Uterus (tissue), 4 donors: ENCODE results near the gene GJB1. TPM values are rescaled to one million over a fixed set of nuclear protein-coding genes. Genes with fewer than 3 reads are reported as not detected.
"Not testable (repeated sequence)": the region's sequence is repeated elsewhere in the genome, so short reads cannot be mapped to it uniquely, and the experiment has no call there.

Experiments used
- DNase-seq, 2 donors: peaks; one replicate each; pipeline ENCODE4 v3.0.0-alpha.2; 2019 to 2020
- H3K27ac ChIP-seq, 2 donors: fragments of 200-600 bp; sonication (generic); 1 replicate in 1 of 2; 2 replicates in 1 of 2; pipeline ENCODE4 v1.5.1; 2016 to 2018
- H3K27me3 ChIP-seq, 2 donors: fragments of 200-600 bp; sonication (generic); one replicate each; pipeline ENCODE4 v1.5.1; 2018 to 2019; ENCODE audit warnings: control low read depth in 1 of 2
- H3K36me3 ChIP-seq, 2 donors: fragments of 200-600 bp; sonication (generic); one replicate each; pipeline ENCODE4 v1.5.1; 2019; ENCODE audit warnings: control low read depth in 1 of 2
- H3K4me1 ChIP-seq, 2 donors: fragments of 200-600 bp; sonication (generic); one replicate each; pipeline ENCODE4 v1.5.1; 2018 to 2019; ENCODE audit warnings: control low read depth in 1 of 2
- H3K4me3 ChIP-seq, 2 donors: fragments of 200-600 bp; sonication (generic); 1 replicate in 1 of 2; 2 replicates in 1 of 2; pipeline ENCODE4 v1.5.1; 2018 to 2019; ENCODE audit warnings: mild to moderate bottlenecking in 1 of 2
- H3K9me3 ChIP-seq, 2 donors: fragments of 200-600 bp; sonication (generic); one replicate each; pipeline ENCODE4 v1.5.1; 2019; ENCODE audit warnings: control low read depth in 1 of 2
- POLR2A ChIP-seq, 2 donors: fragments of 450-650 bp; IDR thresholded peaks; one replicate each; pipeline ENCODE4 v1.6.1; 2016; ENCODE audit warnings: antibody characterized with exemption in 2 of 2, mild to moderate bottlenecking in 1 of 2, moderate library complexity in 1 of 2
- intact Hi-C: fragments of 100-400 bp; cut with DNase I; formaldehyde crosslinking; loops from one replicate; pipeline ENCODE4 v1.15.1; 2023; ENCODE audit warnings: low total_unique reads
- total RNA-seq, 4 donors: library from RNA; depleted of rRNA in 3 of 4; stranded (reverse); fragments of >200 nt in 3 of 4; gene quantifications; one replicate each; pipeline versions ENCODE4 v1.1.0 to v1.2.4, GENCODE V29; 2014 to 2023
- TF ChIP-seq, protein P1 (sequence below), 4 experiments: fragments of 200-600 bp in 2 of 4; fragments of 450-650 bp in 2 of 4; sonication (generic) in 2 of 4; IDR thresholded peaks; one replicate each; pipeline ENCODE4 v1.5.1; 2016 to 2019; ENCODE audit warnings: antibody characterized with exemption in 4 of 4, mild to moderate bottlenecking in 2 of 4, moderate library complexity in 1 of 4
- donor health status: DM: yes; HTN: yes; CAD: no.

Gene GJB1
- total RNA-seq, 4 donors from 2014 or later, result 0.27 to 5.9 (median 3.0) TPM; not detected in 1

- peak; percentile 42 to 48 for TF ChIP-seq POLR2A (IDR thresholded peaks at IDR 0.05)
- TF ChIP-seq, protein P1, sequence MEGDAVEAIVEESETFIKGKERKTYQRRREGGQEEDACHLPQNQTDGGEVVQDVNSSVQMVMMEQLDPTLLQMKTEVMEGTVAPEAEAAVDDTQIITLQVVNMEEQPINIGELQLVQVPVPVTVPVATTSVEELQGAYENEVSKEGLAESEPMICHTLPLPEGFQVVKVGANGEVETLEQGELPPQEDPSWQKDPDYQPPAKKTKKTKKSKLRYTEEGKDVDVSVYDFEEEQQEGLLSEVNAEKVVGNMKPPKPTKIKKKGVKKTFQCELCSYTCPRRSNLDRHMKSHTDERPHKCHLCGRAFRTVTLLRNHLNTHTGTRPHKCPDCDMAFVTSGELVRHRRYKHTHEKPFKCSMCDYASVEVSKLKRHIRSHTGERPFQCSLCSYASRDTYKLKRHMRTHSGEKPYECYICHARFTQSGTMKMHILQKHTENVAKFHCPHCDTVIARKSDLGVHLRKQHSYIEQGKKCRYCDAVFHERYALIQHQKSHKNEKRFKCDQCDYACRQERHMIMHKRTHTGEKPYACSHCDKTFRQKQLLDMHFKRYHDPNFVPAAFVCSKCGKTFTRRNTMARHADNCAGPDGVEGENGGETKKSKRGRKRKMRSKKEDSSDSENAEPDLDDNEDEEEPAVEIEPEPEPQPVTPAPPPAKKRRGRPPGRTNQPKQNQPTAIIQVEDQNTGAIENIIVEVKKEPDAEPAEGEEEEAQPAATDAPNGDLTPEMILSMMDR (IDR thresholded peaks at IDR 0.05), result peak in 1 of 4 experiments; percentile 34
- DNase-seq, result peak; percentile 83 to 85
- Histone ChIP-seq H3K27me3 (no peaks in the 10 kb centered on the region), H3K4me3 (peak within 1 kb of the TSS; percentile 60 to 85), H3K27ac (peak within 1 kb of the TSS; percentile 84 to 87), H3K4me1 (no peaks in the 10 kb centered on the region), H3K9me3 (no peaks in the 10 kb centered on the region), H3K36me3 (no peaks in the 10 kb centered on the region)
- intact Hi-C loops, result no loop called here
Measured at GRCh38 chrX:71254092-71254963, 31.3 kb downstream of the GJB1 start, which contains the start of gene ZMYM3. TSS of gene ZMYM3 (minus strand) at chrX:71254140. CDS start at chrX:71253255, 885 bp downstream.

- Histone ChIP-seq H3K27me3 (no peaks in the 10 kb centered on the region), H3K4me1 (no peaks in the 10 kb centered on the region), H3K9me3 (no peaks in the 10 kb centered on the region), H3K36me3 (no peaks in the 10 kb centered on the region), H3K4me3 (no peak overlapping the region), H3K27ac (peak overlapping the region in 1 of 2 donors; percentile 84)
- TF ChIP-seq, protein P1 (IDR thresholded peaks at IDR 0.05), result no peak
- no peak for TF ChIP-seq POLR2A (IDR thresholded peaks at IDR 0.05)
- intact Hi-C loops, result no loop called here
- no peak for DNase-seq
Measured at GRCh38 chrX:71256051-71256450, 33.0 kb downstream of the GJB1 start.

DNA sequence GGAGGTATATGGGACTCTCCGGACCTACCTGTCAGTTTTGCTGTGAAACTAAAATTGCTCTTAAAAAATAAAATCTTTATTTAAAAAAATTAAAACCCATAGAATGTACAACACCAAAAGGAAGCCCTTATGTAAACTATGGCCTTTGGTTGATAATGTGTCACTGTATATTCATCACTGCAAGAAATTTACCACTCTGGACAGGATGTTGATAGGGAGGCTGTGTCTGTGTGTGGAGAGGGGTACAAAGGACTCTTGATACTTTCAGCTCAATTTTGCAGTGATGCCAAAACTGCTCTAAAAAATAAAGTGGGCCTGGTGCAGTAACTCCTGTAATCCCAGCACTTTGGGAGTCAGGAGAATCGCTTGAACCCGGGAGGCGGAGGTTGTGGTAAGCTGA, 33.8 kb downstream of the GJB1 start:
- H3K36me3 ChIP-seq, result no peaks in the 10 kb centered on the region
- DNase-seq, result no peak
- H3K4me3 ChIP-seq, result no peak overlapping the region
- H3K9me3 ChIP-seq, result no peaks in the 10 kb centered on the region
- TF ChIP-seq, protein P1 (IDR thresholded peaks at IDR 0.05), result no peak
- no peak for TF ChIP-seq POLR2A (IDR thresholded peaks at IDR 0.05)
- intact Hi-C loops, result no loop called here
- no peak overlapping the region for H3K27ac ChIP-seq
- H3K4me1 ChIP-seq, result no peaks in the 10 kb centered on the region
- H3K27me3 ChIP-seq, result no peaks in the 10 kb centered on the region

DNA sequence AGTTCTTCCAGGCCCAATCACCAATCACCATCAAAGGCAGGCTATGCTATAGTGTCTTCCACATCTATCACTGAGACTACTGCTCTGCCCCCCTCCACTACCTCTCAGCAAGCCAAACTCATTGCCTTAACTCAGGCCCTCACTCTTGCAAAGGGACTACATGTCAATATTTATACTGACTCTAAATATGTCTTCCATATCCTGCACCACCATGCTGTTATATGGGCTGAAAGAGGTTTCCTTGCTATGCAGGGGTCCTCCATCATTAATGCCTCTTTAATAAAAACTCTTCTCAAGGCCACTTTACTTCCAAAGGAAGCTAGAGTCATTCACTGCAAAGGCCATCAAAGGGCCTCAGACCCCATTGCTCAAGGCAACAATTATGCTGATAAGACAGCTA, 45.6 kb downstream of the GJB1 start:
- H3K4me1 ChIP-seq, intact Hi-C loops, H3K36me3 ChIP-seq, H3K9me3 ChIP-seq, H3K27me3 ChIP-seq, H3K27ac ChIP-seq, H3K4me3 ChIP-seq, DNase-seq: not testable (repeated sequence)

DNA sequence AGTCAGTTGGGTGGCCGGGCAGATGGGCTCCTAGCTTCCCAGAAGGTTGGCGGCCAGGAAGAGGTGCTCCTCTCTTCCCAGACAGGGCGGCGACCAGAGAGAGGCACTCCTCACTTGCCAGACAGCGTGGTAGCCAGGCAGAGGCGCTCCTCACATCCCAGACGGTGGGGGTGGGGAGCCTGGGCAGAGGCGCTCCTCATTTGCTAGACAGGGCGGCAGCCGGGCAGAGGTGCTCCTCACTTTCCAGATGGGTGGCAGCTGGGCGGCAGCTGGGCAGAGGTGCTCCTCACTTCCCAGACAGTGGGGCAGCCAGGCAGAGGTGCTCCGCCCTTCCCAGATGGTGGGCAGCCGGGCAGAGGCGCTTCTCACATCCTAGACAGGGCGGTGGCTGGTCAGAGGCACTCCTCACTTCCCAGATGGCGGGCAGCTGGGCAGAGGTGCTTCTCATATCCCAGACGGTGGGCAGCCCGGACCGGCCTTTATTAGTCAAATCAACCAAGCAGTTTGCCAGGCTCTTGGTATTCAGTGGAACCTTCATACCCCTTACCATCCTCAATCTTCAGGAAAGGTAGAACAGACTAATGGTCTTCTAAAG, 46.9 kb downstream of the GJB1 start:
- no peak for DNase-seq
- no peak overlapping the region for H3K4me3 ChIP-seq
- no peak for TF ChIP-seq POLR2A (IDR thresholded peaks at IDR 0.05)
- TF ChIP-seq, protein P1 (IDR thresholded peaks at IDR 0.05), result no peak
- H3K9me3 ChIP-seq, result no peaks in the 10 kb centered on the region
- H3K27ac ChIP-seq, result no peak overlapping the region
- no peaks in the 10 kb centered on the region for H3K36me3 ChIP-seq
- intact Hi-C loops, result no loop called here
- H3K27me3 ChIP-seq, result no peaks in the 10 kb centered on the region
- no peaks in the 10 kb centered on the region for H3K4me1 ChIP-seq

GRCh38 chrX:71272313-71272712, 49.3 kb downstream of the GJB1 start:
- DNase-seq, H3K27ac ChIP-seq, intact Hi-C loops, H3K27me3 ChIP-seq, H3K9me3 ChIP-seq, H3K4me1 ChIP-seq, H3K4me3 ChIP-seq, H3K36me3 ChIP-seq: not testable (repeated sequence)
